Mesothelial cell of epicardium (in vitro differentiated cells): Measurements from ENCODE around the gene MAL. TPM values are rescaled to one million over a fixed set of nuclear protein-coding genes. Genes with fewer than 3 reads are reported as not detected.
"Not testable (repeated sequence)": the region's sequence is repeated elsewhere in the genome, so short reads cannot be mapped to it uniquely, and the experiment has no call there.

Source experiments
- DNase-seq, 2 experiments: peaks; one replicate each; pipeline ENCODE4 v3.0.0; 2021; ENCODE audit warnings: low spot score in 2 of 2; ENCODE audit not compliant: unreplicated experiment in 2 of 2
- H3K27ac Mint-ChIP-seq: 2 replicates; pipeline ENCODE4 v1.8.0; 2021; ENCODE audit warnings: mixed read lengths
- H3K27me3 Mint-ChIP-seq: 2 replicates; pipeline ENCODE4 v1.8.0; 2021; ENCODE audit warnings: low read depth, mixed read lengths
- H3K36me3 Mint-ChIP-seq: 2 replicates; pipeline ENCODE4 v1.8.0; 2021; ENCODE audit warnings: mixed read lengths
- H3K4me1 Mint-ChIP-seq: 2 replicates; pipeline ENCODE4 v1.8.0; 2021; ENCODE audit warnings: mixed read lengths
- H3K4me3 Mint-ChIP-seq: 2 replicates; pipeline ENCODE4 v1.8.0; 2021; ENCODE audit warnings: mild to moderate bottlenecking, moderate library complexity, mixed read lengths
- H3K9me3 Mint-ChIP-seq: 2 replicates; pipeline ENCODE4 v1.8.0; 2021; ENCODE audit warnings: mixed read lengths
- CTCF ChIP-seq: fragments of 200-600 bp; sonication (generic); IDR thresholded peaks from one replicate; pipeline ENCODE4 v1.5.0; 2021; ENCODE audit warnings: antibody characterized with exemption; ENCODE audit not compliant: unreplicated experiment
- total RNA-seq: library from RNA; stranded (reverse); gene quantifications from 3 replicates; pipeline ENCODE4 v1.2.1, GENCODE V29; 2021

MAL gene
- total RNA-seq, 1 donor from 2014 or later = not detected

- Mint-ChIP-seq H3K4me3 (no peak overlapping the region), H3K27me3 (peaks cover 55% of the 10 kb centered on the region), H3K27ac (no peak overlapping the region), H3K36me3 (no peaks in the 10 kb centered on the region), H3K4me1 (peaks cover 5% of the 10 kb centered on the region), H3K9me3 (peaks cover 16% of the 10 kb centered on the region)
- TF ChIP-seq CTCF = no peak
- DNase-seq = no peak
Measured at GRCh38 chr2:95032868-95033603, 7.5 kb downstream of the MAL start.

DNA sequence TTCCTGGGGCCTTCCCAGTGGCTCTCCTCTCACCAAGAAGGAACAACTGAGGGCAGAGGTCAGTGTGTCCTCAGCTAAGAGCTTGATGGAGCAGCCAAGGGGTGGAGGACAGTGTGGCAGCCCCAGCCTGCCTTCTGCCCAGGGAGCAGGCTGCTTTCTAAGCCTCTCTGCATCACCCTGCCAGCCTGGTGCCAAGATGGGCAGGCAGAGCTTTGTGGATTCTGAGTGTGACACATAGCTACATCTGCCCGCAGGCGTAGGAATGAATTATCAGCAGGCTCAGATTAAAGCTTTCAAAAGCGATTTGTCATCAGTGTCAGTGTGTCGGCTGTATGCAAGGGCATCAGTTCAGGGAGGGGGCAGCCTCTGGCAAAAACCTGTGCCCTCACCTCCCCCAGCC, 8.7 kb downstream of the MAL start:
- Mint-ChIP-seq H3K9me3 (peaks cover 24% of the 10 kb centered on the region), H3K4me1 (peaks cover 5% of the 10 kb centered on the region)

DNA sequence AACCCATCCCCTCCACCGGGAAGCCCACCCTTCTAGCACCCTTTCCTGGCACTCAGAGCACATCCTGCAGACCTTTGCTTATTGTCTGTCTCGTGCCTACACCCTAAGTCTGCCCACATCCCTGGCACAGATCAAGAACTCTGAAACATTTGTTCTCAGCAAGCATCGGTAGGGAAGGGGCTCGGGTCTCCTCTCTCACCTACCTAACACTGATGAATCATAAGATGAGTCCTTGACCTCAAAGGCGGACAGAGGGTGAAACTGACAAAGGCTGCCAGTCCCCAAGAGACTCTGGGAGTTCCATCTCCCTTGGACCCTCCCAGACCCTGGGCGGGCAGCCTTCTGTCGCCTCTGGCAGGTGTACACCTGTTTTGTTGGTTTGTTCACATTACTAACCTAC, 9.3 kb downstream of the MAL start:
- H3K4me1 Mint-ChIP-seq = peaks cover 5% of the 10 kb centered on the region
- DNase-seq = no peak
- no peak for TF ChIP-seq CTCF
- H3K36me3 Mint-ChIP-seq = no peaks in the 10 kb centered on the region
- H3K27me3 Mint-ChIP-seq = peaks cover 38% of the 10 kb centered on the region
- H3K4me3 Mint-ChIP-seq = no peak overlapping the region
- H3K9me3 Mint-ChIP-seq = peaks cover 24% of the 10 kb centered on the region
- no peak overlapping the region for H3K27ac Mint-ChIP-seq

More for the DNA sequence above, 8.7 kb downstream of the MAL start:
- Mint-ChIP-seq H3K27ac (no peak overlapping the region), H3K36me3 (no peaks in the 10 kb centered on the region), H3K4me3 (no peak overlapping the region), H3K27me3 (peaks cover 44% of the 10 kb centered on the region)
- no peak for TF ChIP-seq CTCF
- no peak for DNase-seq

GRCh38 chr2:95036596-95037383, 11.3 kb downstream of the MAL start:
- no peak for DNase-seq
- H3K27me3 Mint-ChIP-seq = peaks cover 28% of the 10 kb centered on the region
- H3K27ac Mint-ChIP-seq = no peak overlapping the region
- peaks cover 24% of the 10 kb centered on the region for H3K9me3 Mint-ChIP-seq
- no peak for TF ChIP-seq CTCF
- H3K36me3 Mint-ChIP-seq = no peaks in the 10 kb centered on the region
- no peak overlapping the region for H3K4me3 Mint-ChIP-seq
- peaks cover 2% of the 10 kb centered on the region for H3K4me1 Mint-ChIP-seq

DNA sequence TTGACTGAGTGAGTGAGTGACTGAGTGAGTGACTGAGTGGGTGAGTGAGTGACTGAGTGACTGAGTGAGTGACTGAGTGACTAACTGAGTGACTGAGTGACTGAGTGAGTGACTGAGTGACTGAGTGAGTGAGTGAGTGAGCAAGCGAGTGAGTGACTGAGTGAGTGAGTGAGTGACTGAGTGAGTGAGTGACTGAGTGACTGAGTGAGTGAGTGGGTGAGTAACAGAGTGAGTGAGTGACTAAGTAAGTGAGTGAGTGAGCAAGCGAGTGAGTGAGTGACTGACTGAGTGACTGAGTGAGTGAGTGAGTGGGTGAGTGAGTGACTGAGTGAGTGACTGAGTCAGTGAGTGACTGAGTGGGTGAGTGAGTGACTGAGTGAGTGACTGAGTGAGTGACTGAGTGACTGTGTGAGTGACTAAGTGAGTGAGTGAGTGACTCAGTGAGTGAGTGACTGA, 11.9 kb downstream of the MAL start:
- Mint-ChIP-seq H3K27ac (no peak overlapping the region), H3K36me3 (no peaks in the 10 kb centered on the region), H3K4me3 (no peak overlapping the region), H3K4me1 (no peaks in the 10 kb centered on the region), H3K9me3 (peaks cover 24% of the 10 kb centered on the region), H3K27me3 (peaks cover 29% of the 10 kb centered on the region)
- no peak for TF ChIP-seq CTCF
- no peak for DNase-seq

GRCh38 chr2:95037841-95038585, 12.5 kb downstream of the MAL start:
- H3K4me1 Mint-ChIP-seq = not testable (repeated sequence)
- peaks cover 29% of the 10 kb centered on the region for H3K27me3 Mint-ChIP-seq

More at GRCh38 chr2:95037841-95038585, 12.5 kb downstream of the MAL start:
- H3K36me3 Mint-ChIP-seq, H3K4me3 Mint-ChIP-seq, DNase-seq, H3K27ac Mint-ChIP-seq: not testable (repeated sequence)
- peaks cover 24% of the 10 kb centered on the region for H3K9me3 Mint-ChIP-seq
